ENCODE results near the gene NEURL1. TPM values are rescaled to one million over a fixed set of nuclear protein-coding genes. Genes with fewer than 3 reads are reported as not detected.

The NEURL1 gene
- total and polyA plus RNA-seq, 5 donors = 0.11 to 0.20 (median 0.16) TPM

GRCh38 chr10:103572347-103573204 lies 79.1 kb downstream of the NEURL1 start:
- H3K27ac ChIP-seq (ENCODE audit: low read length) = no peak overlapping the region
- DNase-seq = peak in 1 of 3 donors; percentile 36
- H3K9me3 ChIP-seq (ENCODE audit: control insufficient read depth, low read length) = no peaks in the 10 kb centered on the region
- no peaks in the 10 kb centered on the region for H3K4me1 ChIP-seq (ENCODE audit: control insufficient read depth, insufficient read depth, low read length)
- no peaks in the 10 kb centered on the region for H3K27me3 ChIP-seq (ENCODE audit: control insufficient read depth, insufficient read depth)
- 84% methylated on average over 10 of the region's 10 CpGs for WGBS
- H3K4me3 ChIP-seq (ENCODE audit: low read length) = no peak overlapping the region
- intact Hi-C loops (cut with DNase I) = no loop called here
- ATAC-seq = no peak

GRCh38 chr10:103573205-103573487 lies 79.6 kb downstream of the NEURL1 start:
- no peaks in the 10 kb centered on the region for H3K27me3 ChIP-seq (ENCODE audit: control insufficient read depth, insufficient read depth)
- intact Hi-C loops (cut with DNase I) = no loop called here
- ATAC-seq (no peak), DNase-seq (peak in 1 of 3 donors; percentile 6)
- WGBS = 91% methylated on average over 7 of the region's 7 CpGs
- no peaks in the 10 kb centered on the region for H3K9me3 ChIP-seq (ENCODE audit: control insufficient read depth, low read length)
- H3K27ac ChIP-seq (ENCODE audit: low read length) = no peak overlapping the region
- H3K4me1 ChIP-seq (ENCODE audit: control insufficient read depth, insufficient read depth, low read length) = no peaks in the 10 kb centered on the region
- H3K4me3 ChIP-seq (ENCODE audit: low read length) = no peak overlapping the region

GRCh38 chr10:103574097-103575061 lies 80.9 kb downstream of the NEURL1 start:
- intact Hi-C loops (cut with DNase I) = no loop called here

GRCh38 chr10:103575416-103576075 lies 82.0 kb downstream of the NEURL1 start:
- peak in 1 of 3 donors; percentile 39 for DNase-seq
- H3K4me3 ChIP-seq (ENCODE audit: low read length) = no peak overlapping the region
- no peaks in the 10 kb centered on the region for H3K4me1 ChIP-seq (ENCODE audit: control insufficient read depth, insufficient read depth, low read length)
- H3K9me3 ChIP-seq (ENCODE audit: control insufficient read depth, low read length) = no peaks in the 10 kb centered on the region
- intact Hi-C loops (cut with DNase I) = no loop called here
- no peak for ATAC-seq
- H3K27ac ChIP-seq (ENCODE audit: low read length) = no peak overlapping the region
- no peaks in the 10 kb centered on the region for H3K27me3 ChIP-seq (ENCODE audit: control insufficient read depth, insufficient read depth)
- WGBS = 77% methylated on average over 6 of the region's 6 CpGs

More at GRCh38 chr10:103574097-103575061, 80.9 kb downstream of the NEURL1 start:
- ATAC-seq (no peak), DNase-seq (peak in 1 of 3 donors; percentile 35)
- Histone ChIP-seq H3K4me1 (ENCODE audit: control insufficient read depth, insufficient read depth, low read length) (no peaks in the 10 kb centered on the region), H3K9me3 (ENCODE audit: control insufficient read depth, low read length) (no peaks in the 10 kb centered on the region), H3K4me3 (ENCODE audit: low read length) (no peak overlapping the region), H3K27ac (ENCODE audit: low read length) (no peak overlapping the region), H3K27me3 (ENCODE audit: control insufficient read depth, insufficient read depth) (no peaks in the 10 kb centered on the region)
- 78% methylated on average over 16 of the region's 16 CpGs for WGBS

GRCh38 chr10:103576076-103576471 lies 82.6 kb downstream of the NEURL1 start:
- H3K4me1 ChIP-seq (ENCODE audit: control insufficient read depth, insufficient read depth, low read length) = no peaks in the 10 kb centered on the region
- intact Hi-C loops (cut with DNase I) = no loop called here
- no peak for ATAC-seq
- WGBS = 100% methylated on average over 1 of the region's 1 CpG
- DNase-seq = no peak
- H3K27me3 ChIP-seq (ENCODE audit: control insufficient read depth, insufficient read depth) = no peaks in the 10 kb centered on the region
- no peak overlapping the region for H3K4me3 ChIP-seq (ENCODE audit: low read length)
- H3K9me3 ChIP-seq (ENCODE audit: control insufficient read depth, low read length) = no peaks in the 10 kb centered on the region
- no peak overlapping the region for H3K27ac ChIP-seq (ENCODE audit: low read length)

GRCh38 chr10:103576862-103577261 lies 83.4 kb downstream of the NEURL1 start:
- ATAC-seq (no peak), DNase-seq (no peak)
- no peaks in the 10 kb centered on the region for H3K9me3 ChIP-seq (ENCODE audit: control insufficient read depth, low read length)
- no peaks in the 10 kb centered on the region for H3K27me3 ChIP-seq (ENCODE audit: control insufficient read depth, insufficient read depth)
- H3K4me1 ChIP-seq (ENCODE audit: control insufficient read depth, insufficient read depth, low read length) = no peaks in the 10 kb centered on the region
- no peak overlapping the region for H3K27ac ChIP-seq (ENCODE audit: low read length)
- WGBS = 64% methylated on average over 2 of the region's 2 CpGs
- intact Hi-C loops (cut with DNase I) = no loop called here
- H3K4me3 ChIP-seq (ENCODE audit: low read length) = no peak overlapping the region

GRCh38 chr10:103578782-103579382 lies 85.4 kb downstream of the NEURL1 start:
- DNase-seq (no peak), ATAC-seq (peak; percentile 19 to 38)
- no peaks in the 10 kb centered on the region for H3K27me3 ChIP-seq (ENCODE audit: control insufficient read depth, insufficient read depth)
- H3K9me3 ChIP-seq (ENCODE audit: control insufficient read depth, low read length) = no peaks in the 10 kb centered on the region
- no peak overlapping the region for H3K27ac ChIP-seq (ENCODE audit: low read length)
- H3K4me1 ChIP-seq (ENCODE audit: control insufficient read depth, insufficient read depth, low read length) = no peaks in the 10 kb centered on the region
- WGBS = 74% methylated on average over 15 of the region's 15 CpGs
- intact Hi-C loops (cut with DNase I) = no loop called here
- no peak overlapping the region for H3K4me3 ChIP-seq (ENCODE audit: low read length)

GRCh38 chr10:103580011-103580410 lies 86.5 kb downstream of the NEURL1 start:
- Histone ChIP-seq H3K27ac (ENCODE audit: low read length) (no peak overlapping the region), H3K27me3 (ENCODE audit: control insufficient read depth, insufficient read depth) (no peaks in the 10 kb centered on the region), H3K9me3 (ENCODE audit: control insufficient read depth, low read length) (no peaks in the 10 kb centered on the region), H3K4me1 (ENCODE audit: control insufficient read depth, insufficient read depth, low read length) (no peaks in the 10 kb centered on the region), H3K4me3 (ENCODE audit: low read length) (no peak overlapping the region)
- ATAC-seq (no peak), DNase-seq (no peak)
- WGBS = 67% methylated on average over 7 of the region's 7 CpGs
- intact Hi-C loops (cut with DNase I) = no loop called here

GRCh38 chr10:103580430-103580829 lies 86.9 kb downstream of the NEURL1 start:
- Histone ChIP-seq H3K27me3 (ENCODE audit: control insufficient read depth, insufficient read depth) (no peaks in the 10 kb centered on the region), H3K9me3 (ENCODE audit: control insufficient read depth, low read length) (no peaks in the 10 kb centered on the region), H3K27ac (ENCODE audit: low read length) (no peak overlapping the region), H3K4me3 (ENCODE audit: low read length) (no peak overlapping the region), H3K4me1 (ENCODE audit: control insufficient read depth, insufficient read depth, low read length) (no peaks in the 10 kb centered on the region)
- 40% methylated on average over 7 of the region's 7 CpGs for WGBS
- DNase-seq (no peak), ATAC-seq (peak in 1 of 2 donors; percentile 40)
- intact Hi-C loops (cut with DNase I) = no loop called here

GRCh38 chr10:103581499-103581898 lies 88.0 kb downstream of the NEURL1 start:
- ATAC-seq (no peak), DNase-seq (no peak)
- Histone ChIP-seq H3K4me3 (ENCODE audit: low read length) (no peak overlapping the region), H3K27ac (ENCODE audit: low read length) (no peak overlapping the region), H3K9me3 (ENCODE audit: control insufficient read depth, low read length) (no peaks in the 10 kb centered on the region), H3K4me1 (ENCODE audit: control insufficient read depth, insufficient read depth, low read length) (no peaks in the 10 kb centered on the region), H3K27me3 (ENCODE audit: control insufficient read depth, insufficient read depth) (no peaks in the 10 kb centered on the region)
- intact Hi-C loops (cut with DNase I) = no loop called here
